GM19438 (cell line): ENCODE measurements around the gene CCDC200.
A peak's percentile ranks its signal among the peaks of the same experiment; 100 is the strongest.
"Not testable (repeated sequence)": the region's sequence is repeated elsewhere in the genome, so short reads cannot be mapped to it uniquely, and the experiment has no call there.

Experiments
- ATAC-seq: cut with Tn5 transposase; IDR thresholded peaks from one replicate; pipeline ENCODE4 v1.9.1; 2021; ENCODE audit warnings: low read depth; ENCODE audit not compliant: unreplicated experiment

The CCDC200 gene

DNA sequence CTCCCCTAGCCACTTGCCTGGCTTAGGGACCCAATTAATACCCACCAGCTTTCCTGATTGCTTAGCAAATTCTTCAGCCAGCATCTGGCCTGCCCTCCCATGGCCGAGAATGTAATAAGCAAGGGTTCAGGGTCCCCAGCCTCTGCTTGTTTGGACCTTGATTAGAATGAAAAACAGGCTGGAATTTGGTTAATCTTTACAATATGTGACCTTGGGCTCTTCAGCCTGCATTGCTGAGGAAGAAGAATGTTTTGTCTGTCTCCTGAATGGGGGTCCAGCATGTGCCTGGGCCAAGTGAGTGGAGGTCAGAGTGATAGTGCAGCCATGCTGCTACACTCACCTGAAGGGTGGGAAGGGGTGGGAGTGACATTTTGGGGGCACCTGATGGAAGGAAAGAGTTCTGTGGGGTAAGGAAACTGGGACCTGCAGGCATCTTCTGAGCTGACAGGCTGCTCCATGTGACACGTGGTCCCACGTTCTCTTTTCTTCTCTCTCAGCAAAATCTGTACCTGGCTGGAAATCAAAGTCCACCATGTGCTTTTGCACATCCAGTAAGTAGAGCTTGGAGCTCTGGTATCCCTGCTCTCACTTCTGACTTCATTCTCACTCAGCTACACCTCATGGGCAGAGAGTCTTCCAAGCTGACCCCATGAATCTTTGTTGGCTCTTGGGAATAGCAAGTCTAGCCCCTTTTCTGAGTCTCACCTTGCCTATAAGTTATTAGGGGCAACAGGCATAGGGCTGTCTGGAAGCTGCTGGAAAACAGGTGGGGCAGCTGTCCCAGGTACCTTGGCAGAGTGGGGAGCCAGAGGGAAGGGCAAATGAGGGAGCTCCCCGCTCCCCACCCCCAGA, 11.4 kb downstream of the CCDC200 start:
- no peak for ATAC-seq

GRCh38 chr17:43216369-43216761, 12.1 kb downstream of the CCDC200 start:
- ATAC-seq: no peak

DNA sequence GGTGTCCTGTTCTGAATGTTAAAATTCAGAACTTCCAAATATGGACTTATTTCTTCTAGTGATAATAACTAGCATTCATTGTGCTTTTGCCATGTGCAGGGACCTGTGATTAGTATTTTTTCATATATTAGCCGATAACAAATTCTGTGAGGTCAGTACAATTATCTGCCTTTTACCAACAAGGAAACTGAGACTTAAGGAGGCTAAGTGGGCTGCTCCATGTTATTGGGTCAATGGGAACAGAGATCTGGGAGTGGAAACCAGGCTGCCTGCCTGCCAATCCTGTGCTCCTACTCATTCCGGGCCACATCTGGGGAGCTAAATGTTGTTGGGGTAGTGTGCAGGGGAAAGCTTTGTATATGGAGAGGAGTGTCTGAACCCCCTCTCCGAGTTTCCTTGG, 13.1 kb downstream of the CCDC200 start:
- no peak for ATAC-seq

DNA sequence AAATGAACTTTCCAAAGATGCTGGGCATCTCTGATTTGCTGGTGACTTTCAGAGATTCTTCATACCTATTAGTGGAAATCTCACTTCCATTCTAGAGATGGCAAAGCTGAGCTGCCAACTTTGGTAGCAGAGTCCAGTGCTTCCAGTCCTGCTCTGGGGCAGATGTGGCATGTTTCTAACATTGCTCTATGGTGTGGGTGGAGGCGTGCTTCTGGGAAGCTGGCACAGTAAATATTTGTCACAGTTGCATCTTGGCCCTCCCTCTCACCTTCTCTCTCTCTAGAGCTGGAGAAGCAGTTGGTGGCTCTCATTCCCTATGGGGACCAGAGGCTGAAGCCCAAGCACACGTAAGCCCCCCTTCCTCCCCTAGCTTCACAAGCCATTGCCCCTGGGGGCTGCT, 14.9 kb downstream of the CCDC200 start:
- ATAC-seq: no peak

- no peak for ATAC-seq
Measured at GRCh38 chr17:43212641-43213490, 15.6 kb downstream of the CCDC200 start.

DNA sequence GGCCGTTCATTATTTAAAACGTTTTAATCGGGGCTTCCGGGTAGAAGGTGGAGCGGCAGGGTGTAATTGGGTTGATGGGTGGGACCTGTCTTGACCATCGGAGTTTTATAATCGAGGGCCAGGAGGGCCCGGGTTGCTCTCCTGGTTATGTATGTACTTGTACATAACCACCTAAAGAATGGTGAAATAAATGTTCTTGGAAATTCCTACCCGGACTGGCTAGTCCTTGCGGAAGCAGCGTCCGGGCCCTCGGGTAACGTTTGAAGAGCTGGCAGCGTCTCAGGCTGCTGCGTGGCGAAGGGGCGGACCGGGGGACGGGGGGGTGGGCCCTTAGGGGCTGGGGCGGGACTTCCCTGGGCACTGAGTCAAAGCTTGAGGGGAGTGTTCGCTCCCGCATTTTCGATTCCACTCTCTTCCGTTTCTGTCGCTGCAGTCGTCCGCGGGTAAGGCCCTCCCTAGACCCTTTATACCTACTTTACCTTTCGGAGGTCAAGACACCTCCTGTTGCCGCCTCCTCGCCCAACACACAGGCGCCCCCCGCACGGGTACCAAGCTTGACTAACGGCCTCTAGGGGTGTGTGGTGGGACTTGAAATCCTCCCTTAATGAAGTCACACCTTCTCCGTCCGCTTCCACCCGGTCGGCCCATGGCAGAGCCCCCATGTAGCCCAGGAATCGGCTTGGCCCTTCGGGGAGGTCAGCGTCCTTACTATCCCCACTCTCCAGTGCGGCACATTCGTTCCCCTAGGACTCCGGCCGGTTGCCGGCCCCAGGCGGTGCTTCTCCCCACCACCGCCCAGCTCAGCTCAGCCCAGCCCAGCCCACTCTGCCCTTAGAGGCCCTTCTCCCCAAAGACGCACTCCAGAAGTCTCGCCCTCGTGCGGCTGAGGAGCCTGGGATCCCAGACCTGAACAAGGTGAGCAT, 16.7 kb downstream of the CCDC200 start, which contains the start of gene TMEM106A:
TSS of gene TMEM106A (plus strand) at position 396 of the 923 bp plus-strand sequence. CDS start 1,167 bp downstream, outside the sequence.
- ATAC-seq: peak; percentile 58

DNA sequence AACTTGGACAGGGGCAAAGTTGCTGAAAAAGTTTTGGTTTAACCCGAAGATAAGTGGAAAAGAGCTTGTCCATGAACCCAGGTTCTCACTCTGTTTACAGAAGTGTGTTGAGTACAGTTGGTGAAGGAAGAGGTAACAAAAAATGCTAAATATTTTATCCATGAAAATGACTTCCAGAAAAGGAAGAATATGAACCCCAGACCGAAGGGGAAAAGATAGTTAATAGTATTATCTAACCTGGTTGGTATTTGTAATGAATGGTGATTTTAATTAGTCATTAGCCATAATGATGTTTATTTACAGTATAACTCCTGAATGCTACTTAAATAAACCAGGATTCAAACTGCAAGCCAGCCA, 17.3 kb downstream of the CCDC200 start:
- no peak for ATAC-seq

DNA sequence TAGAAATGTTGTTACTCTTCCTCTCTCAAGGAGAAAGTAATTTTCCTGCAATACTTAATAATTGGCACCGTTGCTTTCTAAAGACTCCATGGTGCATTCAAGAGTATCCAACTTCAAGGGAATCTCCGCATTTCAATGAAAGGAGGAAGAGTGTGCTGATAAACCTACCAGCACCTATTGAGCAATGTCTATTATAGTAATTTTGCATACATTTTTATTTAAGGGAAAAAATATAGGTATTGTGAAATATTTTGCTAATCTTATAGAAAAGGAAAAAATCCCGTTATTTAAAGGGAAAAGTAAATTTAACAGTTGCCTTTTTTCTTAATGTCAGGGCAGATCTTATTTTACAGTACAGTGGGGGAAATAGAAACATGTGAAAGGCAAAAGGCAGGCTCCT, 17.8 kb downstream of the CCDC200 start:
- no peak for ATAC-seq

GRCh38 chr17:43203013-43203412, 25.4 kb downstream of the CCDC200 start:
- ATAC-seq: not testable (repeated sequence)

GRCh38 chr17:43200127-43200526, 28.3 kb downstream of the CCDC200 start:
- no peak for ATAC-seq

DNA sequence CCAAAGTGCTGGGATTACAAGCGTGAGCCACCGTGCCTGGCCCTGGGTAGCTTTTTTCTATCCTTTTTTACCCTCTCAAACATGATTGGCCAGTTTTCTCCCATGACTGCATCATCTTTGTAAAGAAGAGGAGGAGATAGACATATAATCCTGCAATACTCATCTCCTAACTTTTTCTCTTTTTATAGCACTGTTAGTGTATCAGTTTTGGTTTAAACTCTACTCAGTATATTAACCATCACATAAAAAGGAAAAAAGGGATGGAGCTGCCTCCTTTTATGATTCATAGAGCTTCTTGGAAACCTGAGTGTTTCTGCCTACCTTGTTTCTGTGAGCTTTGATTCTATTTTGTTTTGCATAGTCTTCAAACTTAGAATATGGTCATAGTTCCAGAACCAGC, 28.8 kb downstream of the CCDC200 start:
- ATAC-seq: no peak

GRCh38 chr17:43193251-43193650, 35.2 kb downstream of the CCDC200 start:
- ATAC-seq: no peak

GRCh38 chr17:43186656-43187055, 41.8 kb downstream of the CCDC200 start:
- not testable (repeated sequence) for ATAC-seq

GRCh38 chr17:43183921-43184320, 44.5 kb downstream of the CCDC200 start:
- no peak for ATAC-seq

DNA sequence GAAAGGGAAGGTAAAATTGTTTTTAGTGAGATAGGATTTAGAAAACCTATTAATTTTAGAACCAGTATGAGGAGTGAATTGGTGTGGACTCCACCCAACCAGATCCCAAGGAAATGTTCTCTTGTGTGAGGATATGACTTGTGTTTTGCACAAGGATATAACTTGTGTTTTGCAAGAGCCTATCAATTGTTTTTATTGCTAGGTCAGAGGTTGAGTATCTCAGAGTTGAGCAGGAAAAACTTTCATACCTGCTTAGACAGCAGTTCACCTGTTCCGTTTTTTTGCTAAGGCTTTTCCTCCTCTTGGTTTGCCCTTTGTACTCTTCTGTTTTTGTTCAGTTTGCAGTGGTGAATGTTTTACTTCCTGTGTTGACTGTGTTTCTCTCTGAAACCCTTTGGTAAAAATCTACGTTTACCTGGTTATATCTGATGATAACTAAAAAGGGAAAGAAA, 52.3 kb downstream of the CCDC200 start:
- no peak for ATAC-seq

DNA sequence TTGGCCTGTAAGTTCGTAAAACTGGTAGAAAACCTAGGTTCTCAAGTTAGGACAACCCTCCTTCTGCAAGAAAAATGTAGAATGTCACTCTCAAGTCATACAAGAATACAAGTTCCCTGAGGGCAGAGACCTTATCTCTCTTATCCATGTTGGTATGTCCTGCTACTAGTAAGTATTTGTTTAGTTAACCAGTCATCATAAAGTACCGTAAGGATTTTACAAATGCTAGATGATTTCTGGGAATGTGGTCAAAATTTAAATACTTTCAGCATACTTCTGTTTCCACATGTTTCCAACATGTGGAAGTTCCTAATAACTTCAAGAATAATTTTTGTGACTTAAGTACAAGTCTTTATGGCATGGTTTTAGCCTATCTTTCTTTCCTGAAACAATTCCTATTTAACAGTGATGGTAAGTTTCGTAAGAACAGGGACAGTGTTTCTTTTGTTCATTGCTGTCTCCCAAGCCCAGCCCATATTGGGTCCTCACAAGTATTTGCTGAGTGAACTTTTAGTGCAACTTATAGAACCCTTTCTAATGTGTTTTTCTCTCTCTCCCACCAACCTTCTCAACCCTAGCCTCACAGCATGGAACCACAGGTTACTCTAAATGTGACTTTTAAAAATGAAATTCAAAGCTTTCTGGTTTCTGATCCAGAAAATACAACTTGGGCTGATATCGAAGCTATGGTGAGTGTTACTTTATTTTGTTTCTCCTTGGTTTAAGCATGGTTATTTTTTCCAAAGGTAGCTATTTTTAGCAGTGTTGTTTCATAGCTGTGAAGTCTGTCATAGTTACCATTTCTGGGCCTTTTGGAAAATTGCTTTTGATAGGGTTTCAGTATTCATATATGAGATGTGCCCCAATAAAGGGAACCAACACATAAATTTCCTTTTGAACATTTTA, 53.0 kb downstream of the CCDC200 start:
- ATAC-seq: no peak

GRCh38 chr17:43171586-43172487, 56.6 kb downstream of the CCDC200 start:
- ATAC-seq: no peak
